ENCODE measurements around the gene RPS24.

DNA sequence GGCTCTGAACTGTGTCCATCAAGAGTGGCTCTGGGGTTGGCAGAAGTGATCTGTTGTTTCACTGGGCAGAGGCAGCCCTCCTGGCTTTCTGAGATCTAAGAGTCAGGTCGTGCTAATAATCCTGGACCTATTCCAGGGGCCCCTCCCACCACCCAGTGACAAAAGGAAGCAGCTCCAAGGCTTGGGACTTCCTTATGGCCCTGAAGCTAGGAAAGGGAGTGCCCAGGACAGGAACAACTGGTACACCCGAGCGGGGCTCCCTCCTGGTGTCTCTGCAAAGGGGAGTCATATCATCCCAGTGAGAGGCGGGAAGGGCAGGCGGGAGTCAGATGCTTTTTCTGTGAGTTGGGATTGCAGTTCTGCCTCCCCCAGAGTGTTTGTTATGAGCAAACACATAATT, 32.3 kb downstream of the RPS24 start:
- TF ChIP-seq GATA2 (IDR thresholded peaks at IDR 0.05; ENCODE audit: low read depth, low read length) (no peak), GATA3 (IDR thresholded peaks at IDR 0.05; ENCODE audit: low read depth, low read length) (no peak)

Data from SH-SY5Y (cell line).